Stimulated activated CD8-positive, alpha-beta memory T cell treated with anti-CD3 and anti-CD28 coated beads, Interleukin-4, amount 100 ng/mL, for 4 hours (primary cell): Measurements from ENCODE around the gene AHDC1.
"Not testable (repeated sequence)": the region's sequence is repeated elsewhere in the genome, so short reads cannot be mapped to it uniquely, and the experiment has no call there.

Experiments used
- DNase-seq, 2 donors: peaks; one replicate each; pipeline ENCODE4 v3.0.0-alpha.2; 2020; ENCODE audit warnings: low read depth in 2 of 2, low spot score in 1 of 2

AHDC1 gene

DNA sequence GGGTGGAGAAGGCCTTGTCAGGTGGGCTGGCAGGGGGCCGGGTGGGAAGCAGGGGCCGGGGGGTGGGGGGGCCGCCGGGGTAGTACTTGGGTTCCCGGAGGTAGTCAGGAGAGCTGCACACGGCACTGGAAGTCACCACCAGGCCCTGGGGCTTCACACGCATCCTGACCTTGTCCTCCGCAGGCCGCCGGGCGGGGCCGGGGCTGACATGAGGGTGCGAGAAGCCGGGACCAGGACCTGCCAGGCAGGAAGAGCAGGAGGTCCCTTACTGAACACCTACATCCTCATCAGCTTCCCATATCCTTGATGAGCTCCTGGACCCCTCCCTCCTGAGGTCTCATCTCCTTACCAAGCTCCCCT, 52.0 kb downstream of the AHDC1 start:
- no peak for DNase-seq

DNA sequence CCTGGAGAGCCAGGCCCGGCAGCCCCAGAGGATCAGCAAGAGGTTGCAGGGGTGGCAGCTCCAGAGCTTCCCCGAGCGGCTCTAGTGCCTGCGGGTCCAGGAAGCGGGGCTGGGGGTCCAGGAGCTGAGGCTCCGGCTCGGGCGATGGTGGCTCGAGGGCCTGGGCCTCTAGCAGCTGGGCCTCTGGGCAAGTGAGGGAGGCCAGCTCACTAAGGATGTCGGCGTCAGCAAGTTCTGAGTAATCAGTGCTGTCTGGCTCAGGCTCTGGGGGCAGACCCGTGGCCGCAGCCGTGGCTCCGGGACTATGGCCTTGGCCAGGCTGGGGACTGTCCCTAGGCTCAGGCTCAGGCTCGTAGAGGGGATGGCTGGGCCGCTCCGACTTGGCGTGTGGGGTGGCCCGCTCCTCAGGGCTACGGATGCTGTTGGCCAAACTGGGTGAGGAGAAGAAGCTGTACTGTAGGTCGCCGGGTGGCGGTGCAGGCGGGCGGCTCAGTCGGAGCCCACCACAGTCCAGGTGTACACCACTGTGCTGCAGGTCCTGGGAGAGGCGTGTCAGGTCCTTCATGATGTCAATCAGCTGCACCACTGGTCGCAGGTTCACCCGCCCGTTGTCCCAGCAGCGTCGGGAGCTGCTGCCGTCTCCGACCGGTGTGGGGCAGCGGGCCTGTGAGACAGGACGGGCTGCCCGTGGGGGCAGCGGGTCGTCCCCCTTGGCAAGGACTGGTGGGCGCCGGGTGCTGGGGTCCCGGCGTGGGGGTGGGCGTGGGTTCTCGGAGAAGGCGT, 52.6 kb downstream of the AHDC1 start:
- no peak for DNase-seq

DNA sequence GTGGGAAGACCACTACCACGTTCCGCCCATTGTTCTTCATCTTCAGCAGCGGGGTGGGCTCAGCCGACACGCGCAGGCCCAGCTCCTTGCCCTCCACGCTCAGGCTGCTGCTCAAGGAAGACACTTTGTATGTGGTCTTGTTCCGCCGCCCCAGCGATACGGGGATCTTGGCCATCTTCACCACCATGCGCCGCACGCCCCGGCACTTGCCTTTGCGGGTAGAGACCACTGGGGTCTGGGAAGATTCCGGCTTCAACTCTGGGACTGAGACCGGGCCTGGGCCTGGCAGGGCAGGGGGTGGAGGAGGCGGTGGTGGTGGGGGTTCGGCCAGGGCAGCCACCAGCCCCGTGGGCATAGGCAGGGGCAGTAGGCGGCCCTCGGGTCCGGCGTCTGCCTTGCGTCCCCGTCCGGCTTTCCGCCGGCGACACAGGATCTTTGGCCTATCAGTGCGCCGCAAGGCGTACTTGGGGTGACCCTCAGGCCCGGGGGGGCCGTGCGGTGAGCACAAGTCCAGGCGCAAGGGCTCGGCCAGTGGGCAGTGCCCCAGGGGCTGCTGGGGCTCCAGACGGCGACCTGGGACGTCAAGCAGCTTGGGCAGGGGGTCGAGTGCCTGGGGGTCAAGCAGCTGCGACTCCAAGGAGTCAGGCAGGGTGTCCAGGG, 53.3 kb downstream of the AHDC1 start:
- DNase-seq, result no peak

GRCh38 chr1:27549807-27550408, 54.0 kb downstream of the AHDC1 start:
- no peak for DNase-seq

GRCh38 chr1:27548858-27549719, 54.9 kb downstream of the AHDC1 start:
- DNase-seq, result no peak

DNA sequence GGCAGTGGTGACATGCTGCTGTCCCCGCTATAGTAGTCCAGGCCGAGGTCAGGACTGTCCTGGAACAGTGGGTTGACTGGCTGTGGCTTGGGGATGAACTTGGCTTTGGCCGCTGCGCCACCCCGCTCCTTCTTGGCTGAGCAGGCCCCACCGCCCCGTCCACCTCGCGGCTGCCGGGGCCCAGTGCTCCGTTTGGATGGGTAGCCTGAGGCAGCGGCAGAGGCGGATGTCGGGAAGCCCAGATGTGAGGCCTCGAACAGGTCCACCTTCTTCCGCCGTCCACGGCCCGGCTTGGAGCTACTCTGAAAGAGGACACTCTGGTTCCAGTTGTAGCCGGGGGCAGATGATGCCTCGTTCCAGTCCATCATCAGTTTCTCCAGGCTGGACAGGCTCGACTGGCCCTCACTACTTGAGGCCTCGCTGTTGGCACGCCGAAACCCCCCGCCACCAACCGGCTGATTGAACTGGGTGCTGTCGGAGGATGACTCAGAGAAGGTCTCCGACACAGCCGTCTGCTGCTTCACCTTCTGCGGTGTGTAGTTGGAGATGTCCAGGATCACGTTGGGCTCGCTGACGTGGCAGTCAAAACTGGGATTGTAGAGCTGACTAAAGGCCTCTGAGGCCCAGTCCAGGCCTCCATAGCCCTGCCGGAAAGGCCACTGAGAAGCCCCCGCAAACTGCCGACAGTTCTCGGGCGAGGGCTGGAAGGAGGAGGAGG, 55.6 kb downstream of the AHDC1 start:
- DNase-seq, result no peak

- no peak for DNase-seq
Measured at GRCh38 chr1:27547220-27548116, 56.5 kb downstream of the AHDC1 start.

DNA sequence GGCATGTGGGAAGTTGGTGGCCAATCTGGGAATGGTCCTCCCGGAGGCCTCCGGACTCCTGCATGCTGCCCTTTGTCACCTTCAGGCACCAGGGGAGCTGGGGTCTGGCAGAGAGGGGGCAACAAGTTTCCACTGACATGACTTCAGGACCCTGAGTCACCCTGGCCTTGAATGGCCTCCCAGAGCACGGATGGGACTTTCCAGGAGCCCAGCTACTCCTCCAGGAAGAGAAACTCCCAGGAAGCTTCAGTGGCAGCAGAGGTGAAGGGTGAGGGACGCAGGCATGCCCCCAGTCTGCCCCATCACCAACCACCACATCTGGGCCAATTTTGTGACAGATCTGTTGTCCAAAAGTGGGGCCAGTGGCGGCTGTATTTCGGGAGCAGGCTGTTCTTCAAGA, 58.1 kb downstream of the AHDC1 start:
- DNase-seq, result no peak

- no peak for DNase-seq
Measured at GRCh38 chr1:27545271-27545670, 58.7 kb downstream of the AHDC1 start.

- DNase-seq, result no peak
Measured at GRCh38 chr1:27544834-27545233, 59.1 kb downstream of the AHDC1 start.

DNA sequence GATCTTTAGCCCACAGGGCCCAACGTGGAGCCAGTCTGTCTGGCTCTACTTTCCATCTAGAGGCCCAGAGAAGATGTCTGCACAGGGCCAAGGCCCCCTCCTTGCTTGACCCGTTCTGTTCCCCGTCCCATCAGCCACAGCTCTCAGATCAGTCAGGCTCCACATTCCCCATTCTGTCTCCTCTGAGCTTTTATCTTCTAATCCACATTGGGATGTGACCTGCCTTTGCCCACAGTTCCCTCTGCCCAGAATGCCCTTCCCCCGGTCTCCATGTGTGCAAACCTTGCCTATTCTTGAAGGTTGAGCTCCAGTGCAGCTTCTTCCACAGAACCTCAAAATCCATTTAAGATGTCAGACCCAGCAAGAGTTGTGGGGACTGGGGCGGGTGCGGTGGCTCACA, 60.7 kb downstream of the AHDC1 start:
- DNase-seq, result no peak

DNA sequence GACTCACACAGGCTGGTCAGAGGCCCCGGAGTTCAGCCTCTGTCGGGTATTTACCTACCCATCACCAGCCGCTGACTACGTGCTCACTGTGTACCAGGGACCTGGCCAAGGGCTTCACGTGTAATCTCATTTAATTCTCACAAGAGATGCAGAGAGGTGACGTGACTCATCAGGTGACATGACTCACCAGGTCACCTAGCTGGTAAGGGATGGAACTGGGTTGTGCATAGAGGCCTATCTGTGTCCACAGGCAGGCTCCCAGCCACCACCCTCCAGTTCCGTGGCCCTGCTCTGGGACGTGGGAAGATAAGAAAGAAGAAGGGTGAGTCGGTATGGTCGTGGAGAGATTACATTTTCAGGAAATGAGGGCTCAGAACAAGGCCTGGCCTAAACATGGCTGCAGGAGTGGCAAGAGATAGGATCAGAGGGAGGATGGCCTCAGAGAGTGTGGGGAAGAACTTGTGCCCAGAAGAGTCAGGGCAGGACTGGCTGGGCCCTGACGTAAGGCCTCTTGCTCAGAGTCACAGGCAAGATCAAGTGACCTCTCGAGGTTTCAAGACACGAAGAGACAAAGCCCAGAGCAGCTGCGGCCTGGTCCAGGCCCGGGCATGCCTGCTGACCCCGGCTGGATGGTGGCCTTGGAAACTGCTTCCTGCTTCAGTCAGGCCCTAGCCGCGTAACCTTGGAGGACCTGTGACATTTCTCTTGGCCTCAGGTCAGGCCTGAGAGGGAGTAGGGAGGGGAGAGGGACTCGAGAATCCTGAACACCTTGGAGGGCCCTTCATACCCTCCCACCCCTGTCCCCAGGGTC, 61.3 kb downstream of the AHDC1 start:
- no peak for DNase-seq

GRCh38 chr1:27539901-27540861, 63.8 kb downstream of the AHDC1 start:
- no peak for DNase-seq

GRCh38 chr1:27538793-27539192, 65.2 kb downstream of the AHDC1 start:
- DNase-seq, result no peak

GRCh38 chr1:27538305-27538676, 65.7 kb downstream of the AHDC1 start:
- not testable (repeated sequence) for DNase-seq

DNA sequence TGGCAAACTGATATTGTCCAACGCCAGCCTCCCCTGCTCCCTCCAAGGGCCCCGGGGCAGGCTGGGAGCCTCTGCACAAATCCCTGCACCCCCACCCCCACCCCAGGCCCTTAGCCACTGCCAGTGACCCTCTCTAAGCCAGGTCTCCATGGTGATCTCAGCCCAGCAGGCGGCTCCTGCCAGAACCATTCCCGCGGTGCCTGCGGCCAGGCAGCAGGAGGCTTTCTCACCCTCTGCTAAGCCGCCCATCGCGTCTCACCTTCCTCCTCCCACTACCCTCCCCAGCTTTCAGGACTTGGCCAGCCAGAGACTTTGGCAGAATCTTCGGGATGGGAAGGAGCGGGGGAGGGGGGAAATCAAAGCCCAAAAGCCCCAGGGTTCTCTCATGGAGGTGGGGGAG, 67.2 kb downstream of the AHDC1 start:
- DNase-seq, result no peak

DNA sequence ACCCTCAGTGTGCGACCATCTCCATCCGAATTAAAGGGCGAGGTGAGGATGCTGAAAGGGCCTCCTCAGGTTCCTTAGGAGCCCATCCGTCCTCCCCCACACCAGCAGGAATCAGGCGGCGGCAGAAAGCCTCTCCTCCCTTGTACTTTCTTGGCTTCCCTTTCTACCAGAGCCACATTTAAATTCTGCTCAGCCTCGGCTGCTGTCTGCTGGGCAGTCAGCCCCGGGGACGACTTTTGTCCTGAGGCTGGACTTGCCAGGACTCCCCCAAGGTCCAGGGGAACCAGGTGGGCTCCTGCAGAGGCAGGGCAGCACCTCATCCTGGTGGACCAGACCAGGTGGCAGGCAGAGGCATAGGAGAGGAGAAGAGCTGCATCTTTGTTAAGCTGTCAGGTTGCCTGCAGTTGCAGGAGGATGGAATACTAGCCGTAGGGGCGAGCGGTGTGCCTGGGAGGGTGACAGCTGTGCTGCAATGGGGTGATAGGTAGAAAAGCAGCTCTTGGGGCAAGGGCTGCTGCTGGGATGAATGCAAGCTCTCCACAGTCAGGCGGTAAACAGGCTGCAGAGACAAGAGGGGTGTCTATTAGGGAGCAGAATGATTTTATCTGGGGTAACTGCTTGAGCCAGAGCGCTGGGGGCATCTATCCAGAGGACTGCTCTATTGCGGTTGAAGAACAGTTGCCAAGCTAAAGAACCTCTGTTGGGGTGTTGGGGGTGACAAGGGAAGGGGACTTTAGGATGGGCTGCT, 67.8 kb downstream of the AHDC1 start:
- DNase-seq, result no peak
